ENCODE data around the gene HBZ.

HBZ gene

GRCh38 chr16:132120-132519 is 20.3 kb upstream of the HBZ start:
- Histone ChIP-seq H3K4me1 (ENCODE audit: control extremely low read depth in 1 of 4, control insufficient read depth in 4 of 4, insufficient read depth in 4 of 4, low read length in 3 of 4) (peaks cover 0 to 6% (median 2%) of the 10 kb centered on the region in 4 experiments), H3K36me3 (ENCODE audit: control insufficient read depth in 4 of 4, insufficient read depth in 4 of 4, low read length in 3 of 4) (peaks cover 2 to 7% (median 3%) of the 10 kb centered on the region in 4 experiments), H3K4me3 (ENCODE audit: control insufficient read depth in 1 of 7, extremely low read depth in 1 of 7, insufficient read depth in 4 of 7, low read depth in 2 of 7, low read length in 6 of 7) (no peak overlapping the region), H3K9me3 (ENCODE audit: control extremely low read depth in 1 of 5, control insufficient read depth in 4 of 5, insufficient read depth in 2 of 5, low read depth in 1 of 5, low read length in 4 of 5) (no peaks in the 10 kb centered on the region), H3K27me3 (replicated peaks in 2 of 5; ENCODE audit: control insufficient read depth in 4 of 5, insufficient read depth in 5 of 5, low read length in 4 of 5) (no peaks in the 10 kb centered on the region), H3K27ac (ENCODE audit: insufficient read depth in 1 of 2, low read depth in 1 of 2, low read length in 2 of 2, poor library complexity in 1 of 2, severe bottlenecking in 2 of 2) (no peak overlapping the region)
- DNase-seq, result no peak
- ChIA-PET CTCF (interaction anchor here (1.8 to 5.3 kb wide), 3 partner anchors 14 to 60 kb away, joined by 5 to 29 read pairs (median 10); partner anchors contain the start of gene HBQ1), POLR2A (no interaction called here)
- 96% methylated on average over 5 of the region's 7 CpGs for WGBS (ENCODE audit: insufficient coverage)

- Histone ChIP-seq H3K4me3 (ENCODE audit: control insufficient read depth in 1 of 7, extremely low read depth in 1 of 7, insufficient read depth in 4 of 7, low read depth in 2 of 7, low read length in 6 of 7) (no peak overlapping the region), H3K4me1 (ENCODE audit: control extremely low read depth in 1 of 4, control insufficient read depth in 4 of 4, insufficient read depth in 4 of 4, low read length in 3 of 4) (peaks cover 3 to 13% (median 8%) of the 10 kb centered on the region in 4 experiments), H3K36me3 (ENCODE audit: control insufficient read depth in 4 of 4, insufficient read depth in 4 of 4, low read length in 3 of 4) (peaks cover 0 to 7% (median 3%) of the 10 kb centered on the region in 4 experiments), H3K27me3 (replicated peaks in 2 of 5; ENCODE audit: control insufficient read depth in 4 of 5, insufficient read depth in 5 of 5, low read length in 4 of 5) (no peaks in the 10 kb centered on the region), H3K27ac (ENCODE audit: insufficient read depth in 1 of 2, low read depth in 1 of 2, low read length in 2 of 2, poor library complexity in 1 of 2, severe bottlenecking in 2 of 2) (no peak overlapping the region), H3K9me3 (ENCODE audit: control extremely low read depth in 1 of 5, control insufficient read depth in 4 of 5, insufficient read depth in 2 of 5, low read depth in 1 of 5, low read length in 4 of 5) (no peaks in the 10 kb centered on the region)
- POLR2A ChIA-PET, result no interaction called here
- DNase-seq, result no peak
- CTCF ChIA-PET, result interaction anchor here (1.3 to 5.3 kb wide), 5 partner anchors 8 to 58 kb away, joined by 4 to 29 read pairs (median 5); partner anchors contain the start of gene HBQ1
- WGBS (ENCODE audit: insufficient coverage), result no CpG with 5 or more reads among the region's 2 CpGs
Measured at GRCh38 chr16:133716-134115, 18.7 kb upstream of the HBZ start.

GRCh38 chr16:138049-138417 is 14.4 kb upstream of the HBZ start:
- ChIA-PET CTCF (interaction anchor here (0.7 kb wide), 1 partner anchor 20 kb away, joined by 3 read pairs; no protein-coding TSS in a partner anchor), POLR2A (interaction anchor here (0.6 kb wide), 1 partner anchor 388 kb away, joined by 3 read pairs; no protein-coding TSS in a partner anchor)
- H3K4me1 ChIP-seq (ENCODE audit: control extremely low read depth in 1 of 4, control insufficient read depth in 4 of 4, insufficient read depth in 4 of 4, low read length in 3 of 4), result peaks cover 3 to 9% (median 7%) of the 10 kb centered on the region in 4 experiments
- no peaks in the 10 kb centered on the region for H3K9me3 ChIP-seq (ENCODE audit: control extremely low read depth in 1 of 5, control insufficient read depth in 4 of 5, insufficient read depth in 2 of 5, low read depth in 1 of 5, low read length in 4 of 5)
- H3K4me3 ChIP-seq (ENCODE audit: control insufficient read depth in 1 of 7, extremely low read depth in 1 of 7, insufficient read depth in 4 of 7, low read depth in 2 of 7, low read length in 6 of 7), result peak overlapping the region; percentile 37 to 84 (median 74)
- H3K27ac ChIP-seq (ENCODE audit: insufficient read depth in 1 of 2, low read depth in 1 of 2, low read length in 2 of 2, poor library complexity in 1 of 2, severe bottlenecking in 2 of 2), result peak overlapping the region in 1 of 2 experiments; percentile 77
- under 1% methylated on average over 20 of the region's 30 CpGs for WGBS (ENCODE audit: insufficient coverage)
- no peaks in the 10 kb centered on the region for H3K36me3 ChIP-seq (ENCODE audit: control insufficient read depth in 4 of 4, insufficient read depth in 4 of 4, low read length in 3 of 4)
- H3K27me3 ChIP-seq (replicated peaks in 2 of 5; ENCODE audit: control insufficient read depth in 4 of 5, insufficient read depth in 5 of 5, low read length in 4 of 5), result no peaks in the 10 kb centered on the region
- peak; percentile 34 to 65 (median 41) for DNase-seq

- Histone ChIP-seq H3K4me3 (ENCODE audit: control insufficient read depth in 1 of 7, extremely low read depth in 1 of 7, insufficient read depth in 4 of 7, low read depth in 2 of 7, low read length in 6 of 7) (no peak overlapping the region), H3K4me1 (ENCODE audit: control extremely low read depth in 1 of 4, control insufficient read depth in 4 of 4, insufficient read depth in 4 of 4, low read length in 3 of 4) (peaks cover 3 to 9% (median 7%) of the 10 kb centered on the region in 4 experiments), H3K27me3 (replicated peaks in 2 of 5; ENCODE audit: control insufficient read depth in 4 of 5, insufficient read depth in 5 of 5, low read length in 4 of 5) (peaks cover 0 to 2% (median 0%) of the 10 kb centered on the region in 5 experiments), H3K27ac (ENCODE audit: insufficient read depth in 1 of 2, low read depth in 1 of 2, low read length in 2 of 2, poor library complexity in 1 of 2, severe bottlenecking in 2 of 2) (no peak overlapping the region), H3K36me3 (ENCODE audit: control insufficient read depth in 4 of 4, insufficient read depth in 4 of 4, low read length in 3 of 4) (no peaks in the 10 kb centered on the region), H3K9me3 (ENCODE audit: control extremely low read depth in 1 of 5, control insufficient read depth in 4 of 5, insufficient read depth in 2 of 5, low read depth in 1 of 5, low read length in 4 of 5) (no peaks in the 10 kb centered on the region)
- ChIA-PET CTCF (interaction anchor here (0.9 kb wide), 1 partner anchor 11 kb away, joined by 3 read pairs; no protein-coding TSS in a partner anchor), POLR2A (no interaction called here)
- DNase-seq, result no peak
- WGBS (ENCODE audit: insufficient coverage), result 95% methylated on average over 7 of the region's 10 CpGs
Measured at GRCh38 chr16:140175-140857, 12.1 kb upstream of the HBZ start.

- no peaks in the 10 kb centered on the region for H3K9me3 ChIP-seq (ENCODE audit: control extremely low read depth in 1 of 5, control insufficient read depth in 4 of 5, insufficient read depth in 2 of 5, low read depth in 1 of 5, low read length in 4 of 5)
- ChIA-PET POLR2A (no interaction called here), CTCF (interaction anchor here (1.0 kb wide), 1 partner anchor 38 kb away, joined by 3 read pairs; the partner anchor contains the start of gene HBQ1)
- H3K27ac ChIP-seq (ENCODE audit: insufficient read depth in 1 of 2, low read depth in 1 of 2, low read length in 2 of 2, poor library complexity in 1 of 2, severe bottlenecking in 2 of 2), result peak overlapping the region in 1 of 2 experiments; percentile 36
- H3K4me1 ChIP-seq (ENCODE audit: control extremely low read depth in 1 of 4, control insufficient read depth in 4 of 4, insufficient read depth in 4 of 4, low read length in 3 of 4), result peaks cover 2 to 5% (median 3%) of the 10 kb centered on the region in 4 experiments
- no peaks in the 10 kb centered on the region for H3K36me3 ChIP-seq (ENCODE audit: control insufficient read depth in 4 of 4, insufficient read depth in 4 of 4, low read length in 3 of 4)
- no peak overlapping the region for H3K4me3 ChIP-seq (ENCODE audit: control insufficient read depth in 1 of 7, extremely low read depth in 1 of 7, insufficient read depth in 4 of 7, low read depth in 2 of 7, low read length in 6 of 7)
- peaks cover 0 to 2% (median 0%) of the 10 kb centered on the region in 5 experiments for H3K27me3 ChIP-seq (replicated peaks in 2 of 5; ENCODE audit: control insufficient read depth in 4 of 5, insufficient read depth in 5 of 5, low read length in 4 of 5)
- 89% methylated on average over 12 of the region's 12 CpGs for WGBS (ENCODE audit: insufficient coverage)
- no peak for DNase-seq
Measured at GRCh38 chr16:142405-142967, 10.0 kb upstream of the HBZ start.

GRCh38 chr16:143047-143446 is 9.4 kb upstream of the HBZ start:
- Histone ChIP-seq H3K36me3 (ENCODE audit: control insufficient read depth in 4 of 4, insufficient read depth in 4 of 4, low read length in 3 of 4) (no peaks in the 10 kb centered on the region), H3K9me3 (ENCODE audit: control extremely low read depth in 1 of 5, control insufficient read depth in 4 of 5, insufficient read depth in 2 of 5, low read depth in 1 of 5, low read length in 4 of 5) (no peaks in the 10 kb centered on the region), H3K27me3 (replicated peaks in 2 of 5; ENCODE audit: control insufficient read depth in 4 of 5, insufficient read depth in 5 of 5, low read length in 4 of 5) (peaks cover 0 to 2% (median 0%) of the 10 kb centered on the region in 5 experiments), H3K4me1 (ENCODE audit: control extremely low read depth in 1 of 4, control insufficient read depth in 4 of 4, insufficient read depth in 4 of 4, low read length in 3 of 4) (peaks cover 0 to 2% (median 0%) of the 10 kb centered on the region in 4 experiments), H3K27ac (ENCODE audit: insufficient read depth in 1 of 2, low read depth in 1 of 2, low read length in 2 of 2, poor library complexity in 1 of 2, severe bottlenecking in 2 of 2) (peak overlapping the region in 1 of 2 experiments; percentile 36), H3K4me3 (ENCODE audit: control insufficient read depth in 1 of 7, extremely low read depth in 1 of 7, insufficient read depth in 4 of 7, low read depth in 2 of 7, low read length in 6 of 7) (no peak overlapping the region)
- CTCF ChIA-PET, result interaction anchor here (1.0 kb wide), 1 partner anchor 37 kb away, joined by 3 read pairs; the partner anchor contains the start of gene HBQ1
- DNase-seq, result no peak
- POLR2A ChIA-PET, result no interaction called here
- WGBS (ENCODE audit: insufficient coverage), result 92% methylated on average over 6 of the region's 6 CpGs

GRCh38 chr16:143456-143855 is 9.0 kb upstream of the HBZ start:
- peaks cover 0 to 2% (median 0%) of the 10 kb centered on the region in 4 experiments for H3K4me1 ChIP-seq (ENCODE audit: control extremely low read depth in 1 of 4, control insufficient read depth in 4 of 4, insufficient read depth in 4 of 4, low read length in 3 of 4)
- DNase-seq, result no peak
- H3K36me3 ChIP-seq (ENCODE audit: control insufficient read depth in 4 of 4, insufficient read depth in 4 of 4, low read length in 3 of 4), result no peaks in the 10 kb centered on the region
- ChIA-PET CTCF (interaction anchor here (1.0 kb wide), 1 partner anchor 37 kb away, joined by 3 read pairs; the partner anchor contains the start of gene HBQ1), POLR2A (no interaction called here)
- peak overlapping the region in 1 of 2 experiments; percentile 36 for H3K27ac ChIP-seq (ENCODE audit: insufficient read depth in 1 of 2, low read depth in 1 of 2, low read length in 2 of 2, poor library complexity in 1 of 2, severe bottlenecking in 2 of 2)
- H3K27me3 ChIP-seq (replicated peaks in 2 of 5; ENCODE audit: control insufficient read depth in 4 of 5, insufficient read depth in 5 of 5, low read length in 4 of 5), result peaks cover 0 to 2% (median under 1%) of the 10 kb centered on the region in 5 experiments
- 90% methylated on average over 6 of the region's 6 CpGs for WGBS (ENCODE audit: insufficient coverage)
- H3K4me3 ChIP-seq (ENCODE audit: control insufficient read depth in 1 of 7, extremely low read depth in 1 of 7, insufficient read depth in 4 of 7, low read depth in 2 of 7, low read length in 6 of 7), result no peak overlapping the region
- no peaks in the 10 kb centered on the region for H3K9me3 ChIP-seq (ENCODE audit: control extremely low read depth in 1 of 5, control insufficient read depth in 4 of 5, insufficient read depth in 2 of 5, low read depth in 1 of 5, low read length in 4 of 5)
